GM19372 (cell line): ENCODE measurements around the gene ZNF354C.

ENCODE experiments used
- ATAC-seq: cut with Tn5 transposase; IDR thresholded peaks from one replicate; pipeline ENCODE4 v1.9.1; 2021; ENCODE audit warnings: mild to moderate bottlenecking, low read depth, moderate library complexity; ENCODE audit not compliant: unreplicated experiment

The ZNF354C gene

DNA sequence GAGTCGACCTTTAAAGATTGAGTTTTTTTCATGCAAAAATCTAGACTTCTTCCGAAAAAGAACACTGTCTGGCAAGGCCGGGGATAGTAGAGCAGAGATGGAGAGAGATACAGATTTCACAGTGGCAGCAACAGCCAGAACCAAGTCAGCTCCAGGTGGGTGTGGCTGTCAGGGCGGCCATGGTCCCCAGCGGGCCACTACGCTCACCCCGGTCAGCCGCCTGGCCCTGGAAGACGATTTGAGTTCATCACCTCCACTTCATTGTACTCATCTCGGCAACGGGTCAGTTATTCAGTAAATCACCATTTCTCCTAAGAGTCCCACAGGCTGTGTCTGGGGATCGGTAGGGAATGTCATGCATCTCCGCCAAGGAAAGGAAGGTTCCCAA lies 53.0 kb downstream of the ZNF354C start:
- ATAC-seq = no peak

DNA sequence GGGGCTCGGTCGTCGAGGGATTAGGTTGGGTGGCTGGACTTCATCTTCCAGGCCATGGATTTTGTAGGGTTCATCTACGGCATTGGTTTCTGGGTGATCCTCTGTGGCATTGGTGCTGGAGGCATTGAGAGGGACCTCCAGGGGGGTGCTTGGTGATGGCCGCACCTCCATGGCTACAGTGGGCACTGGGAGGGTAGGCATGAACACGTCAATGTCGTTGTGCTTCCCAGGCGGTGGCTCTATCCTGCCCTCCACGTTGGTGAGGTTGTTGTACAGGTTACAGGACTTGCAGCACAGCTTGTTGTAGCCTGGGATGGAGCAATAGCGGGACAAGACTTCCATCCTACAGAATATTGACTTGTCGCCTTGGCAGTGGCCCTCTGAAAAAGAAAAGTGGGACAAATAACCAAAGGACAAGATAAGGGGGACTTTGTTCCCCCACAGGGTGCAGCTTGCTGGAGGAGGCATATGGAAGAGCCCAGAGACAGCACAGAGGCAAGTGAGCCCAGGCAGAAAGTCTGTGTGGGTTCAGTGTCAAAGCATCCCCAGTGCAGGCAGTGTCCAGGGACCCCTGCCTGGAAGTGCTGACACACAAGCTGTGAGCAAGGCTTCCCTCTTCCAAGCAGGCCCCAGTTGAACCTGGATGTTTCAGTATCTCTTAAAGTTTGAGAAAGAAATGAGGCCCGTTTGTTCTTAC lies 53.9 kb downstream of the ZNF354C start:
- ATAC-seq = no peak

DNA sequence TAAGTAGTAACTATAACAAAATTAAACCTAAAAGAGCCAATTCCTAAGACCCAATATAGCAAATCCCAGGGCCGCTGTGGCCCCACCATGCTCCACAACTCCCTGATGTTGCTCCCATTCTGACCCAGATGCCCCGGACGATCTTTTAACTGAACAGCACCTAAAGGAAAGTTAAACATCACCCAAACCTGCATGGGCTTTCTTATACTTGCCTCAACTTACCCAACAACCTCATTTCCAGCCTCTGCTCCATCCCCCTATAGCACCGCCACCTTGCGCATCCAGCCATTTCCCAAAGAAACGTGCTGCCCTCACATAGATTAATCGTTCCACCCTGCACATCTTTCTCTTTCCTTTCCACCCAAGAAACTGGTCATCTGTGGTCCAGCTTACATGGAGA lies 54.6 kb downstream of the ZNF354C start:
- ATAC-seq = no peak

DNA sequence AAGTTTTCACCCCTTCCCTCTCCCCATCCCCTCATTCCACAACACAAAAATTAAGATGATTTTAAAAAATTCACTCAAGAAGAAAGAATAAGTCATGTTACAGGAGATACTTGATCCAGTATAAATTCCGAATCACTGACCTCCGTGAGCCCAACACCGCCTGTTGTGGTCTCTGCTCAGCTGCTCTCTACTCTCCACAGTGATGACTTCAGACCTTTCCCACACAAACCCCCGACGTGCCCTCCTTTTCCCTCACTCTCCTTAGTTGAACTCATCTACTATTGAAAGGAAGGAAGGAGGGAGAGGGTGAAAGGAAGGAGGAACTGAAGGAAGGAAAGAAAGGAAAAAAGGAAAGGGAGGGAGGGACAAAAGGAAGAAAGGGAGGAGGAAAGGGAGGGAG lies 55.1 kb downstream of the ZNF354C start:
- ATAC-seq = no peak

DNA sequence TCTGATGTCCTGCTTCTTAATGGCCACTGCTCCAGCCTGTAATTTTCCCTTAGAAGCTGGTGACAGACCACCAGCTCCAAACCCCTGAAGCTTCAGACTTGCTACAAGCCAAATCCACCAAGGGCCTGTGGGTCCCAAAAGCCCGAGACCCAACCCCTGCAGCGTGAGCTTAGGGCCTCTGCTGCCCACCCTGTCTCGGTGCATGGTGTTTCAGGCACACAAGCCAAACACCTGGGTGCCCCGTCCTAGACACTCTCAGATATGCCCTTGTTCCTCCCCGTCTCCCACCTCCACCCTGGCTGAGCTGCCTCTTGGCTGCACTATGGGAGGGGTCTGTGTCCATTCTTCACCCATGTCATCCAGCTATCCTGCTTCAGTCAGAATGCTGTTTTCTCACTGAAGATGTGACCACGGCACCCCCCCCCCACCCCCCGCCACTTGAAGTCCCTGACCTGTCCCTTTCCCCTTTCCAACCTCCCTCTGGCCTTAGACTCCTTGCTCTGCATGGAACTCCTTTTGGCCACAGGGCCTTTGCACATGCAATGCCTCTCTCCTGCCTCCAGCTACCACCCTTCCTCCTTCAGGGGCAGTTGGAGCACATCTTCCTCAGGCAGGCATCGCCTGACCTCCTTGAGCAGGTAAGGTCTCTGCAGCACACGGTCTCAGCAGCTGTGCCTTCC lies 55.8 kb downstream of the ZNF354C start:
- no peak for ATAC-seq

DNA sequence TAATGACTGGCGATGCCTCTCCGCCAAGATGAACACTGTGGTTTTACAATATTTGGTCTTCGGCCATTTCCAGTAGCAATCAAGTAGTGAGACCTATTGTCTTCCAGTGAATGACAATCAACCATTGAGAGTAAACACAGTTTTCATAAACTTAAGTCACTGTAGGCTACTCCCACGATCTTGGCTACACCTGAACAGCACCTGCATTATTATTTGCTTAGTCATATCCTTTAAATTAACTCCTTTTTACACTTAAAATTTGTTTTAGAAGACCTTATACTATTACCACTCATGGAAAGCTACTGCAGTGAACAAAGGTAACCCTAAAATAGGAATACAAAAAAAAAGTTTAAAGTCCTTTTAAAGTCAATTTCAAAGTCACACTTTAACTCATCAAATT lies 58.2 kb downstream of the ZNF354C start:
- ATAC-seq = no peak

DNA sequence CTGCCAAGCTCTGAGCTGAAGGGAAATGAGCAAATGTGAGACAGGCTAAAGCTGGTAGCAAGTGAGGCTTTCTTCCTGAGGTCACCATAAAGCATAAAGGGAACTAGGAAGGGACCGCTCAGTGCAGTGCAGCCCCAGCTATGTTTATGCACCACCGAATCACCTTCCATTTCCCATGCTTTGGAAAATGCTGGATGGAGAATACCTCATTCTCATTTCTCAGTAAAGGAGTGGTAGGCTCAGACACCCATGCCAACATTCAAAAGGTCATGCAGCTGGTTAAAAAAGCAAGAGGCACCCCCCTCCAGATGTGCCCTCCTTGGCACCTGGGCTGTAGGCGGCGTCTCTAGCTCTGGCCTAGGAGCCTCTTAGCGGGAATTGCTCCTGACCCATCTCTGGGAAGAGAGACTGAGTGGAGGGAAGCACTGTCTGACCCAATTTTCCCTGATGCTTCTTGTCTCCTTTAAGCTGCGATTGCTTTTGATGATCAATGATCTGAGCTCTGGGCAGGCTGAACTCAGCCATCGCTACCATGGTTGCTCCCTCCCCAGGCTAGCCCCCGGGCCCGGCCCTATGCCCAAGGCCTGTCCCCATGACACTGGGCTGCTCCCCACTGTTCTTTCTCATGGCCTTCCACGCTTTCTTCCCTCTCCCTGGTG lies 58.7 kb downstream of the ZNF354C start:
- no peak for ATAC-seq

DNA sequence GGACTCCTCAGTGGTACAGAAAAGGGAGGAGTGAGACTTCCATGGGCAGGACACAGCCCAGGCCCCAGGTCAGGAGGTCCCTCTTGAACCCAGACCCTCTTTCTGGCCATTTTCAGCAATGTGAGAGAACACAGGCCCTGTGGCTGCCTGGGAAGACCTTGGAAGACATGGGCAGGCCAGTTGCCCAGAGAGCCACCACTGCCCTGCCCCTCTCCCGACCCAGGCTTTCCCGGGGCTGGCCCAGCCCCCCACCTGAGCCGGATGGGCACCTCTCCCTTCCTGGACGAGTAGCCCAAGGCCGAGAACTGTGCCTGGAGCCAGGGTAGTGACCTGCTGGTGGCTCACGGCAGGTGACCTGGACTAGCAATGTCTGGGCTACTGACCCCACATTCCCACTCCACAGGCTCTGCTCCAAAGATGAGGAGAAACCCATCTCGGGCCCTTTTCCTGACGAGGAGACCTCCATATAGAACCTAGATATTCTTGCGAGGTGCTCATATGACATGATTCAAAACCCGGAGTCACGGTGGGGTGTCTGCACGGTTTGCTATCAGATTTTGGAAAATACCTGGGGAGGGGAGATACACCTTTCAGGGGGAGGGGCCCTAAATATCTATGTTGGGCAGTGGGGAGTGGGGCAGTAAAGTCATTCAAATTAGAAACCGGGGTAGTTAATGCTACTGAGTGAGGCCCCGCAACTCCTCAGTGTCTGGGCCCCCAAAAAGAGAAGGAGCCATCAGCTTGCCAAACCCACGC lies 59.4 kb downstream of the ZNF354C start:
- no peak for ATAC-seq

DNA sequence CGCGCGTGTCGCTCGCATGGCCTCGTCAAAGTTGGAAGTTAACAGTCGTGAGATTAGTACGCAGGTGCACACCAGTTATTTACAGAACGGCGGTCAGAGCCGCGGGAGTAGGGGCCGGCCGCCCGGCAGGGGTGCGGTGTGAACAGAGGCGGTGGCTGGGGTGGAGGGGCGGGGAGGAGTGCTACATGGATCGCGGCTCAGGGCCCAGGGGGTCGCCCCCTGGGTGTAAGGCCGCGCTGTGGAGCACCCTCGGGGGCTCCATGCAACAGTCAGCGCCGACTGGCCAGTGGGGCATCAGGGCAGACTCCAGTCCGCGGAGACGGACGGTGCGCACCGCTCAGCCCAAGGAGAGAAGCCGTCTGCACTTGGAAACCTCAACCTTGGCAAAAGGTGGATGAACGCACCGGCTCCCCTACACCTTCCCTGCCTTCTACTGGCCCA lies 60.3 kb downstream of the ZNF354C start:
- no peak for ATAC-seq

DNA sequence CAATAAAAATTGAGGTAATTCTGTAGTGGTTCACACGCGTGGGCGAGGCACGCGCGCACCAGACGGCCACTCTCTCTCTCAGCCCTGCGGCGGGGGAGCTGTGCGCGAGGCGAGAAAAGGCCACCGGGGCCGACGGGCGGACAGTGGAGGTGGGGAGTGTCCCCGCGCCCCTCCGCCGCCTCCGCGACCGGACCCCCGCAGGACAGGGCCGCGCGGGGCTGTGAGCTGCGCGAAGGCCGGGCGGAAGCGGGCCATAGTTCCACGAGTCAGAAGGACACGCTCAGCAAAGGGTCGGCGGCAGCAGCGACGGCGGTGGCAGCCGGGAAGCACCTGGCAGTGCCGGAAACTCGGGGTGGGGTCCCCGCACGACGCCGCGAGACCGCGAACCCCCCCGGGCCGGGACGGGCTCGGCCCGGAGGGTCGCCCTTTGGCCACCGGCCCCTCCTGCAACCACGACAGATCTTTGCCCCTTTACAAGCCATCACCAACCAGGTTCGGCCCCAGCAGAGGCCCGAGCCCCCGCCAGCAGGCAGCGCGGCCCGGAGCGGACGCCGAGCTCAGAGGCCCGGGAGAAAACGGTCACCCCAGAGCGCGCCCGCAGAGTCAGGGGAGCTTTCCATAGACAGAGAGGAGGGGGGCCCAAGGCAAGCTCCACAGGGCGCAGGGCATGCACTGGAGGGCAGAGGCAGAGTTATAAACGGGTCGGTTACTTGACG lies 60.9 kb downstream of the ZNF354C start:
- no peak for ATAC-seq

DNA sequence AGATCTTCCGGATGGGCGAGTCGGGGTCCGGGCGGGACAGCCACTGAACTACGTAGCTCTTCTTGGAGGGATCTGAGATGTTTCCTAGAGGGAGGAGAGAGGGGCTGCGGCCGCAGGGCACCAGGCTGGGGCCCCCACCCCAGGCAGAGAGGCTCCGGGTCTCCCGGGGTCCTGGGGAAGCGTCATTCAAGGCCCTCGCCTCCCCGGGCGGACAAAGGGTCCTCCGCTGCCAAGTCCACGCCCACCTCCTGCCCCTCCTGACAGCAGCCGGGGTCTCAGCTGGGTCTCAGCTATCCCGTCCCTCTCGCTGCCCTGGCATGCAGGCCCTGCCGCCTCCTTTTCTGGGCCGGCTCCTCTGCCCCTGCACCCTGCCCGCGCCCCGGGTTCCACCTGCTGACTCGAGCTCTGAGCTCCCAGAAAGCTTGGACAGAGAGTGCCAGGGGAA lies 61.5 kb downstream of the ZNF354C start:
- ATAC-seq = no peak

DNA sequence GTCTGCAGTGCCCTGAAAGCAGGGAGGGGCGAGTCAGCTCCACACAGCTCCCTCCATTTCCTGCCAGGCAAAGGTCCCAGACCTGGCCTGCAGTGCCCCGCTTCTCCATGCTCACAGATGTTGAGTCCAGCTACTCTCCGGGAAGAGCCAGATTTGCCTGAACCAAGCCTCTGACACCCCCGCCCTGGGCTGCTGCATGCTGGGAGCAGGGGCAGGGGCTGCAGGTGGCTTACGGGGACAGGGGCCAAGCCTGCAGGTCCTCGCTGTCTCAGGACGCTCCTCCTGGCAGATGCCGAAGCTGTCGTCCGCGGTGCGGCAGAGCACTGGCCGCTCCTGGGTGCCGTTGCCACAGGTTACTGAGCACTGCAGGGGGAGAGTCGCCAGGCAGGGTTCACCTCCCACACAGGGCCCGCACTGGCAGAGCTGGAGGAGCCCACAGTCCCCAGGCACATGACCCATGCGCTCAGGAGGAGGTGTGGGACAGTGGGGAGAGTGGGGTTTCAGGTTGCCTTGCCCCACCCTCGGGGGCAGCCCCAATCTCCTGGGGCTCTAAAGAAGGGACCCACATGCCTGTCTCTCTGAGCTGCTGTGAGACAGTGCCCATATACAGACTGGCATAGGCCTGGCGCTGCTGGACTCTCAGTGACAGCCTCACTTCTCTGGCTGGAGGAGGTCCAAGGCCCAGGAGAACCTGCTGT lies 62.4 kb downstream of the ZNF354C start:
- no peak for ATAC-seq

DNA sequence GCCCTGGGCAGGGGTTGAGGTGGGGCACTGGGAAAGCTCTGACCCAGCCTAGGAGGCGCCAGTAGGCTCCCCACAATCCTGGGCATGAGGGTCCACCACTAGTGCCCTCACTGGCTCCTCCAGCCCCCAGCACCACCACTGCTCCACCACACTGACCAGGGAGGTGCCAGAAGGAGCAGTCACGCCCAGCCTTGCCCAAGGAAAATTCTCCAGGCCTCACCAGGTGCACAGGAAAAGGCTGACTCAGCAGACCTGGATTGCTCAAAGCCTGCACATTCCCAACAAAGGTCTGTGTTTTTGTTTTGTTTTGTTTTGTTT lies 62.9 kb downstream of the ZNF354C start:
- ATAC-seq = no peak

DNA sequence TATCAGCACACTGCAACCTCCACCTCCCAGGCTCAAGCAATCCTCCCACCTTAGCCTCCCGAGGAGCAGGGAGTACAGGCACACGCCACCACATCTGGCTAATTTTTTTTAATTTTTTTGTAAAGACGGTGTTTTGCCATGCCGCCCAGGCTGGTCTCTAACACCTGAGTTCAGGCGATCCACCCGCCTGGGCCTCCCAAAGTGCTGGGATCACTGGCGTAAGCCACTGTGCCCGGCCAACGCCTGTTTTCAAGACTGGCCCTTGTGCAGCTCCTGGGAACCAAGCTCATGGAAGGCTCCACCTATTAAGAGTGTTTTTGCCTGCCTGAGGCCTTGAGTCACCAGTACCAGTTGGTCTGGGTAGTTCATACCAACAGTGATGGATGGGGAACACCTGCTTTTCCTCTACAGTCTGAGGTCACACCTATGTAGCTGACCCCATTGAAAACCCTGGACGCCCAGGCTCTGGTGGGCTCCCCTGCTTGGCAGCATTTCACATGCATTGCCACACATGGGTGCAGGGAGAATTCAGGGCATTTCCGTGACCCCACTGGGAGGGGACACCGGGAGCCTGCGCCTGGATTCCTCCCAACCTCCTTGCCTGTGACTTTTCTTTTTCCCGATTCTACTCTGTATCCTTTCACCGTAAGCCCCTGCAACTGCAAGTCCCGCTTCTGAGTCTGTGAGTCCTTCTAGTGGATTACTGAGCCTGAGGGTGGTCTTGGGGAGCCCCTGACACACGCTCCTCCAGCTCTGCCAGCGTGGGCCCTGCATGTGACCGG lies 63.5 kb downstream of the ZNF354C start:
- ATAC-seq = no peak

DNA sequence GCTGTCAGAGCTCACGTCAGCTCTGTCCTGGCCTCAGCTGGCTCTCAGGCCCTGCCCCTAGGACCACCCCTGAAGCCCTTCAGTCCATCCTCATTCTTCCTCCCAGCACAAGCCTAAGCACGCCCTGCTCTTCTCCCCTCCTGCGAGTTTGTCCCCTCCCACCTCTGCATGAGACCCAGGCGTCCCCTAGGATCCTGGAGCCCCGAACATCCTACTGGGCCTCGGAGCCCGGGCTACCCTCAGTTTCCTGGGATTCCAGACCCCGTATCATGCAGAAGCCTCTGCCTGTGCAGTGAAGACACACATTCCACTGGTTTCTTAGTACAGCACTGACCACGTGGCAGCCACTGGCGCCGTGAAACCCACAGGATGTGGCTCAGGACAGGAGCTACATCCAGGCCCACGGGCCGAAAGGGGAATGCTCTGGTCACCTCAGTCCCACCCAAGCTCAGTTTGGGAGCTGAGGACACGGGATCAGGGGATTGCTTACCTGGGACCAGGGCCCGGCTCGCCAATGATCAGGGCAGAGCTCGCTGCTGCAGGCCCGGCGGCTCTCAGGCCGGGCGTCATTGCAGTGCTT lies 64.2 kb downstream of the ZNF354C start:
- no peak for ATAC-seq

DNA sequence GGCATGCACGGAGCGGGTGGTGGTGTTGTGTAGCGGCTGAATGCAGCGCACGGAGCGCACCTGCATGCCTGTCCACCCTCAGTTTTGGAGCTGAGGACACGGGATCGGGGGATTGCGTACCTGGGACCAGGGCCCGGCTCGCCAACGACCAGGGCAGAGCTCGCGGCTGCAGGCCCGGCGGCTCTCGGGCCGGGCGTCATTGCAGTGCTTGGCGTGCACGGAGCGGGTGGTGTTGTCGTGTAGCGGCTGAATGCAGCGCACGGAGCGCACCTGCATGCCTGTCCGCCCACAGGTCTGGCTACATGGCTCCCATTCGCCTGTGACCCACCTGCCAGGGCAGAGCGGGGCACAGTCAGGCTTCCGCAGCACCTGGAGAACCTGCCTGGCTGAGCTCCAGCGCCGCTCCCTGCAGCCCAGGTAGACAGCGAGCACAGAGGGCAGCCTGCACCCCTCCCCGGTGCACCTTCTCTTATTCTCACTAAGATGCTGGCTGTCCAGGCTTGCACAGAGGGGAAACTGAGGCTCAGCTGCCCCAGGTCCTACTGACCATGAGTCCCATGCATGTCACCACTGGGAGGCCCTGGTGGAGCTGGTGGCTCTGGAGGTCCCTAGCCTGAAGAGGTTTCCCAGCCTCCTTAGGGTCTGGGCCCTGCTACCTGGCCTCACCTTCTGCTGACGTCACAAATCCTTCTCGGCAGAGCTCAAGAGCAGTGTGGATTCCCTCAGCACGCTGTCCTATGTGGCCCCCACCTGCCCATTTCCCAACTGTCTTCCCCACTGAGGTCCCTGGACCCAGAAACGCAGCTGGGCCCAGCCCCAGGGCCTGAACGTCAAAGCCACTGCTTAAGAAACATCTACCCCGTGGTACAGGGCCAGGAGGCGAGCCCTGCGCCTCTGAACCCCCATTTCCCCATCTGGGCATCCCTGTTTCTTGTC lies 64.9 kb downstream of the ZNF354C start:
- no peak for ATAC-seq

DNA sequence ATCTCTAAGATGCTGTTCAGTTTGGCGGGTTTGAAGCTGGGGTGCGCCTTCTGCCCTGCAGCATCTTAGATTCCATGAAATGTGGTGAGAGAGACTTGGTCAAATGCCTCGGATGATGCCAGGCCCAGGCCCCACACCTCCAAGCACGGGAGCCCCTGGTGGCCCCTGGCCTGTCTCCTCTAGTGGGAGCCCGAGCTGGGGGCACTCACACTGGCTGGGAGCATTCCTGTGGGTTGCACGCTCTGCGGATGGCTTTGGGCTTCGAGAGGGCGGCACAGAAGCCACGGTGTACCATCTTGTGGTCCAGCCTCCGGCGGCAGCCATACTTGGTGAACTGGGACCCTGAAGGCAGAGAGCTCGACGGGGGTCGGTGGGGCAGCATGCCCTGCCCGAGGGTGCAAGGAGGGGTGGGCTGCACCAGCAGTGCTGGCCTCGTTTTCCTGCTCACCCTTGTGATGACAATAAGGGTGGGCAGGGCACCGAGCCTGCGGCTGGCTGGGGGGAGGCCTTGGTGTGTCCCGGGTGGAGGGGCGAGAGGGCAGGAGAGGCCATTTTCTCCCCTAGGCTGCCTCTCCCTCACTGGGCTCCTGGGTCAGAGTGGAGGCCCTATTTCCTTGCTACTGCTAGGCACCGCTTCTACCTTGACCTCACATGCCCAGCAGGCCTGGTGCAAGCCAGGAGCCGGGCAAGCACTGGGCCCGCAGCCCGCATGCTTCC lies 65.8 kb downstream of the ZNF354C start:
- ATAC-seq = no peak
